OCI-LY1 (cell line): Measurements from ENCODE around the gene LRP5.

Source experiments
- H2AFZ ChIP-seq: fragments of 200-600 bp; sonication (generic), shearing (Covaris generic); 2 replicates; pipeline ENCODE4 v1.6.0; 2014; ENCODE audit warnings: antibody characterized with exemption, mild to moderate bottlenecking, low read length
- H3F3A ChIP-seq: fragments of 200-600 bp; sonication (generic), shearing (Covaris generic); 2 replicates; pipeline ENCODE4 v1.6.0; 2014; ENCODE audit warnings: mild to moderate bottlenecking, antibody characterized with exemption, low read length, moderate library complexity; ENCODE audit not compliant: insufficient read depth
- H3K27ac ChIP-seq: fragments of 200-600 bp; sonication (generic); 2 replicates; pipeline ENCODE4 v1.5.1; 2014; ENCODE audit warnings: low read length, mixed run types, mild to moderate bottlenecking, low read depth; ENCODE audit not compliant: poor library complexity, severe bottlenecking
- H3K27me3 ChIP-seq: fragments of 200-600 bp; sonication (generic); 2 replicates; pipeline ENCODE4 v1.6.0; 2014; ENCODE audit warnings: antibody characterized with exemption, mild to moderate bottlenecking, low read length, moderate library complexity; ENCODE audit not compliant: insufficient read depth
- H3K36me3 ChIP-seq: fragments of 200-600 bp; sonication (generic); 2 replicates; pipeline ENCODE4 v1.6.1; 2014; ENCODE audit warnings: mild to moderate bottlenecking, antibody characterized with exemption, low read length, moderate library complexity, mixed read lengths; ENCODE audit not compliant: insufficient read depth
- H3K4me1 ChIP-seq: fragments of 200-600 bp; sonication (generic); 2 replicates; pipeline ENCODE4 v1.5.1; 2014; ENCODE audit warnings: mild to moderate bottlenecking, low read length, moderate library complexity; ENCODE audit not compliant: insufficient read depth, severe bottlenecking
- H3K4me2 ChIP-seq: fragments of 200-600 bp; sonication (generic), shearing (Covaris generic); 2 replicates; pipeline ENCODE4 v1.6.1; 2014; ENCODE audit warnings: low read length
- H3K4me3 ChIP-seq: fragments of 200-600 bp; sonication (generic); 2 replicates; pipeline ENCODE4 v1.5.1; 2014; ENCODE audit warnings: low read length, low read depth, mild to moderate bottlenecking, mixed read lengths; ENCODE audit not compliant: poor library complexity, severe bottlenecking
- H3K79me2 ChIP-seq: fragments of 200-600 bp; shearing (Covaris generic); 2 replicates; pipeline ENCODE4 v1.6.1; 2016; ENCODE audit warnings: mixed run types, low read length, mixed read lengths; ENCODE audit not compliant: insufficient read depth
- H3K9ac ChIP-seq: fragments of 200-600 bp; sonication (generic), shearing (Covaris generic); 2 replicates; pipeline ENCODE4 v1.6.1; 2014; ENCODE audit warnings: mild to moderate bottlenecking, low read length, mixed read lengths
- H3K9me2 ChIP-seq: fragments of 200-600 bp; sonication (generic), shearing (Covaris generic); 2 replicates; pipeline ENCODE4 v1.6.1; 2014; ENCODE audit warnings: low read depth, mild to moderate bottlenecking, low read length, mixed read lengths
- H3K9me3 ChIP-seq: fragments of 200-600 bp; shearing (Covaris generic); 2 replicates; pipeline ENCODE4 v1.6.1; 2014; ENCODE audit warnings: low read length, mixed read lengths
- H4K20me1 ChIP-seq: fragments of 200-600 bp; sonication (generic), shearing (Covaris generic); 2 replicates; pipeline ENCODE4 v1.6.0; 2016; ENCODE audit warnings: mild to moderate bottlenecking, low read length; ENCODE audit not compliant: insufficient read depth
- EZH2 ChIP-seq: fragments of 200-600 bp; sonication (generic), shearing (Covaris generic); IDR thresholded peaks from 2 replicates; pipeline ENCODE4 v1.8.0; 2017; ENCODE audit warnings: borderline replicate concordance, mixed run types, mild to moderate bottlenecking, antibody characterized with exemption, low read length, moderate library complexity, mixed read lengths
- TF ChIP-seq, protein P1 (sequence below): fragments of 200-600 bp; sonication (generic), shearing (Covaris generic); IDR thresholded peaks from 2 replicates; pipeline ENCODE4 v1.5.1; 2017; ENCODE audit warnings: mild to moderate bottlenecking, antibody characterized with exemption, low read length, moderate library complexity, mixed read lengths

The LRP5 gene

DNA sequence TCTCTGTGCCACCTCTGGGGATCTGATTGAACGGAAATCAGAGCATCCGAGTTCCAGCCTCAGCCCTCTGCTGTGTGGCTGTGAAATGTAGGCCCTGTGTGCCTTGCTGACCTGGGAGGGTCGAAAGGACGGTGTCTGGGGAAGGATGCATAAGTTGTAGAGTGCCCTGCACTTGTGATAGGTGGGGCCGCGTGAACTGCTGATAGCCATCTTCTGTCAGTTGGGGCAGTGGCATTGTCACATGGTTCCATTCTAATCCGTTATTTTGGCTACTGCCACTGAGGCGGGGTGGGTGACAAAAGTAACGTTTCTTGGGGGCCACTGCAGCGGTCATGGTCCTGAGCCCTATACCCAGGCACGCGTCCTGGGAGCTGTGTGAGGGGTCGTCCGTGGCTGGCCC is 63.4 kb downstream of the LRP5 start:
- Histone ChIP-seq H3K27ac (no peak overlapping the region), H3K9ac (no peak overlapping the region), H3K79me2 (no peaks in the 10 kb centered on the region), H3K9me3 (no peaks in the 10 kb centered on the region), H3F3A (no peaks in the 10 kb centered on the region), H4K20me1 (no peaks in the 10 kb centered on the region), H3K36me3 (no peaks in the 10 kb centered on the region), H3K4me3 (no peak overlapping the region), H2AFZ (no peak overlapping the region), H3K4me2 (no peak overlapping the region), H3K4me1 (peaks cover 15% of the 10 kb centered on the region), H3K27me3 (peaks cover 21% of the 10 kb centered on the region; the same call in 1 of the 2 replicates), H3K9me2 (no peaks in the 10 kb centered on the region)
- TF ChIP-seq EZH2 = no peak
- TF ChIP-seq, protein P1, sequence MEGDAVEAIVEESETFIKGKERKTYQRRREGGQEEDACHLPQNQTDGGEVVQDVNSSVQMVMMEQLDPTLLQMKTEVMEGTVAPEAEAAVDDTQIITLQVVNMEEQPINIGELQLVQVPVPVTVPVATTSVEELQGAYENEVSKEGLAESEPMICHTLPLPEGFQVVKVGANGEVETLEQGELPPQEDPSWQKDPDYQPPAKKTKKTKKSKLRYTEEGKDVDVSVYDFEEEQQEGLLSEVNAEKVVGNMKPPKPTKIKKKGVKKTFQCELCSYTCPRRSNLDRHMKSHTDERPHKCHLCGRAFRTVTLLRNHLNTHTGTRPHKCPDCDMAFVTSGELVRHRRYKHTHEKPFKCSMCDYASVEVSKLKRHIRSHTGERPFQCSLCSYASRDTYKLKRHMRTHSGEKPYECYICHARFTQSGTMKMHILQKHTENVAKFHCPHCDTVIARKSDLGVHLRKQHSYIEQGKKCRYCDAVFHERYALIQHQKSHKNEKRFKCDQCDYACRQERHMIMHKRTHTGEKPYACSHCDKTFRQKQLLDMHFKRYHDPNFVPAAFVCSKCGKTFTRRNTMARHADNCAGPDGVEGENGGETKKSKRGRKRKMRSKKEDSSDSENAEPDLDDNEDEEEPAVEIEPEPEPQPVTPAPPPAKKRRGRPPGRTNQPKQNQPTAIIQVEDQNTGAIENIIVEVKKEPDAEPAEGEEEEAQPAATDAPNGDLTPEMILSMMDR = no peak

DNA sequence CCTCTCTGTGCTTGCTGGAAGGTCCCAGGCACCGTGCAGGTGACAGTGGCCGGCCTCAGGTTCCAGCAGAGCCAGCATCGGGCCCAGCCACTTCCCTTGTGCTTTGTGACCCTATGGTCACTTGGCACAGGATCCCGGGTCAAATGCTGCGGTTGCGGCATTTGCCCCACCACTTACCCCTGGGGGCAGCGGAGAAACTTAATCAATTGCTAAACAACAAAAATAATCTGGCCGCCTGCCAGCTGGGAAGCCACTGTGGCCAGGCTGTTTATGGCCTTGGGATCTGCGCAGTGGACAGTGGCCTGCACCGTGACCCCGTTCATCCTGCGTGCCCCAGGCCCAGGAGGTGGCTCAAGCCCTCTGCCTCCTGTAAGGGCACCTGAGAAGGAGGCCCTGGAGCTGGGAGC is 65.0 kb downstream of the LRP5 start:
- H3F3A ChIP-seq = no peaks in the 10 kb centered on the region
- H3K27me3 ChIP-seq = peaks cover 21% of the 10 kb centered on the region; the same call in 1 of the 2 replicates
- no peaks in the 10 kb centered on the region for H3K9me2 ChIP-seq
- no peak overlapping the region for H3K4me2 ChIP-seq
- H3K9me3 ChIP-seq = no peaks in the 10 kb centered on the region
- no peak for TF ChIP-seq EZH2
- H3K27ac ChIP-seq = no peak overlapping the region
- H3K4me1 ChIP-seq = peaks cover 11% of the 10 kb centered on the region
- no peak overlapping the region for H3K9ac ChIP-seq
- no peaks in the 10 kb centered on the region for H3K79me2 ChIP-seq
- no peak overlapping the region for H3K4me3 ChIP-seq
- no peaks in the 10 kb centered on the region for H3K36me3 ChIP-seq
- H4K20me1 ChIP-seq = no peaks in the 10 kb centered on the region
- H2AFZ ChIP-seq = no peak overlapping the region

DNA sequence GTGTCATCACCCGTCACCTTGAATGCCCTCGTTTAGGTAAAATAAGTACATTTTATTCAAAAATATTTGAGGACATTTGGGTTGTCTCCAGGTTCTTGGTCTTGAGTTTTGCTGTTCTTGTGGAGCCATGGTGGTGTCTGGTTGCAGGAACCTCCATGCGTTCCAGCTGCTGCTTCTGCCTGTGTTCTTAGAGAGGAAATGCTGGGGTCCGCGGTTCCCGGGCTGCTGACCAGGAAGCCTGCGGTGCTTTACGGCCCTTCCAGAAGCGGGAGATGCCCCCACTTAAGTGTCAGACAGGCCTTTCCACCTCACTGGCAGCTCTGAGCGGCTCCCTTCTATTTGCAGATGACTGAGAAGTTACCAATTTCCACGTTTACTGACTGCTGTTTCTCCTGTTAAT is 66.8 kb downstream of the LRP5 start:
- H3K4me2 ChIP-seq = no peak overlapping the region

More for the DNA sequence above, 66.8 kb downstream of the LRP5 start:
- Histone ChIP-seq H4K20me1 (no peaks in the 10 kb centered on the region), H3K27ac (no peak overlapping the region), H3K9ac (no peak overlapping the region), H3K27me3 (peaks cover 11% of the 10 kb centered on the region; the same call in 1 of the 2 replicates), H3K4me3 (no peak overlapping the region), H3K9me3 (no peaks in the 10 kb centered on the region), H3K79me2 (no peaks in the 10 kb centered on the region), H2AFZ (no peak overlapping the region), H3F3A (no peaks in the 10 kb centered on the region), H3K36me3 (no peaks in the 10 kb centered on the region), H3K9me2 (no peaks in the 10 kb centered on the region), H3K4me1 (peaks cover 11% of the 10 kb centered on the region)
- no peak for TF ChIP-seq EZH2
- TF ChIP-seq, protein P1 = no peak
